GDM1 (cell line): ENCODE results near the gene MXD1.

Source experiments
- DNase-seq: peaks from one replicate; lab custom pipeline; 2025; lab: John Stamatoyannopoulos, UW

Gene MXD1

GRCh38 chr2:69952336-69953115 is 37.6 kb downstream of the MXD1 start:
- DNase-seq, result no peak

- DNase-seq, result no peak
These were observed 39.2 kb downstream of the MXD1 start for GRCh38 chr2:69954084-69954483.

GRCh38 chr2:69955029-69955428 is 40.1 kb downstream of the MXD1 start:
- no peak for DNase-seq

GRCh38 chr2:69956475-69956979 is 41.6 kb downstream of the MXD1 start:
- no peak for DNase-seq

GRCh38 chr2:69957965-69958364 is 43.1 kb downstream of the MXD1 start:
- no peak for DNase-seq

- DNase-seq, result no peak
These were observed 43.6 kb downstream of the MXD1 start for GRCh38 chr2:69958480-69958879.

GRCh38 chr2:69959425-69959824 is 44.5 kb downstream of the MXD1 start:
- no peak for DNase-seq

GRCh38 chr2:69960821-69961220 is 45.9 kb downstream of the MXD1 start:
- no peak for DNase-seq

- no peak for DNase-seq
These were observed 46.6 kb downstream of the MXD1 start, which contains the start of gene ASPRV1 for GRCh38 chr2:69961496-69961895. Gene ASPRV1, minus strand, starts transcription at chr2:69961631. Its CDS starts 195 bp downstream, at chr2:69961436.

GRCh38 chr2:69962986-69963730 is 48.2 kb downstream of the MXD1 start:
- no peak for DNase-seq

GRCh38 chr2:69964353-69964841 is 49.5 kb downstream of the MXD1 start:
- DNase-seq, result no peak

GRCh38 chr2:69965756-69966445 is 51.0 kb downstream of the MXD1 start:
- DNase-seq, result no peak

- no peak for DNase-seq
These were observed 51.6 kb downstream of the MXD1 start for GRCh38 chr2:69966496-69966895.

GRCh38 chr2:69968609-69969008 is 53.7 kb downstream of the MXD1 start:
- no peak for DNase-seq

- DNase-seq, result no peak
These were observed 54.4 kb downstream of the MXD1 start for GRCh38 chr2:69969126-69969983.

GRCh38 chr2:69969991-69970390 is 55.1 kb downstream of the MXD1 start:
- DNase-seq, result no peak

GRCh38 chr2:69972822-69973221 is 57.9 kb downstream of the MXD1 start:
- no peak for DNase-seq

- DNase-seq, result no peak
These were observed 58.4 kb downstream of the MXD1 start for GRCh38 chr2:69973335-69973735.

GRCh38 chr2:69975136-69975852 is 60.4 kb downstream of the MXD1 start:
- DNase-seq, result no peak

- no peak for DNase-seq
These were observed 61.0 kb downstream of the MXD1 start for GRCh38 chr2:69975853-69976462.
